Colonic mucosa (tissue), 4 donors: Measurements from ENCODE around the gene IYD. TPM values are rescaled to one million over a fixed set of nuclear protein-coding genes. Genes with fewer than 3 reads are reported as not detected.
"Not testable (repeated sequence)": the region's sequence is repeated elsewhere in the genome, so short reads cannot be mapped to it uniquely, and the experiment has no call there.

Experiments
- DNase-seq: peaks from one replicate; pipeline ENCODE4 v3.0.0-alpha.2; 2020
- H3K27ac ChIP-seq: fragments of 200-600 bp; one replicate; pipeline ENCODE4 v1.8.0; 2021
- H3K27me3 ChIP-seq: fragments of 200-600 bp; one replicate; pipeline ENCODE4 v1.8.0; 2021
- H3K36me3 ChIP-seq: fragments of 200-600 bp; one replicate; pipeline ENCODE4 v1.8.0; 2021
- H3K4me1 ChIP-seq: fragments of 200-600 bp; one replicate; pipeline ENCODE4 v1.8.0; 2021; ENCODE audit warnings: mild to moderate bottlenecking
- H3K4me3 ChIP-seq: fragments of 200-600 bp; one replicate; pipeline ENCODE4 v1.8.0; 2021
- H3K9ac ChIP-seq, 2 donors: one replicate each; pipeline ENCODE4 v1.7.0; 2013; ENCODE audit warnings: control low read depth in 2 of 2, low read depth in 2 of 2, low read length in 2 of 2
- H3K9me3 ChIP-seq: fragments of 200-600 bp; one replicate; pipeline ENCODE4 v1.8.0; 2021
- intact Hi-C: fragments of 100-400 bp; cut with DNase I; formaldehyde crosslinking; loops from one replicate; pipeline ENCODE4 v1.14.1; 2022
- total RNA-seq, 2 donors: library from RNA; stranded (reverse); fragmentation: NEBNext Ultra II Directional in 1 of 2; extraction: Animal tissue kit (Norgen Biotek cat#: 25700) in 1 of 2; gene quantifications; one replicate each; pipeline ENCODE4 v1.2.1, GENCODE V29; 2021
- TF ChIP-seq, protein P1 (sequence below): fragments of 200-600 bp; IDR thresholded peaks from one replicate; pipeline ENCODE4 v1.8.0; 2022; ENCODE audit warnings: antibody characterized with exemption, mild to moderate bottlenecking
- donor health status: healthy.
- donor health status: DM: no; HTN: no; CAD: no.
- donor health status: DM: no; HTN: no; CAD: no.

IYD gene
- total RNA-seq, 2 donors from 2014 or later = 8.7 to 10.4 TPM

DNA sequence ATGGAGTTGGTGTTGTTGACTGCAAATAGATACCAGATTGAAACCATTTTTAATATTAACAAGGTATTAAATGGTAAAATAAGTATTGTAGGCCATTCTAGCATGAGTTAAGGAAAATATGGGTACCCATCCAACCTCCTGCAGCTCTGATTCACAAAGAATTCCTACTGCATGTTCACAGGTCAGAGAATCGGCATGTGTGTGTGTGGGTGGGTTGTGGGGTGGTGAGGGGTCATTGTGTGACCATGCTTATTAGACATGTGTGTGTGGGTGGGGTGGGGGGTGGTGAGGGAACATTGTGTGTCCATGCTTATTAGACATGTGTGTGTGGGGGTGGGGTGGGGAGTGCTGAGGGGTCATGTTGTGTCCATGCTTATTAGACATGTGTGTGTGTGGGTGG lies 3.2 kb downstream of the IYD start:
- Histone ChIP-seq H3K27ac (no peak overlapping the region), H3K9ac (no peak overlapping the region)

DNA sequence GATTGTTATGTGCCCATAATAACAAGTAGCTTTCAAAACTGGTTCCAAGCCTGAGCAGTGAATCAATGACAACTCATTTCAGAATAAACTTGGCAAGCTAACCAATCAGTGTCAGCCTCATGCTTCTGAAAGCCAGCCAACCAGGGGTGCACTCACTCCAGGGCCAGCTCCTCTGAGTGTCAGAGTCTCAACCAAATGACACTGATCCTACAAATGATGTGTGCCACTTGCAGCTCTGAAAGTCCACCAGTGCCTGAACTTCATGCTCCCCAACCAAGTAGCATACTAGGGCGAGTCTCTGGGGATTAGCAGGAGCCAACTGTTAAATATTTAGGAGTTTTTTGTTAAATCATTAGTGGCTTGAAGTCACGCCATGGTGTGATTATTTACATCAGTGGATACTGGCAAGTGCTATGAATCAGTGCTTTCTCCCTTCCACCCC lies 4.5 kb downstream of the IYD start:
- intact Hi-C loops = no loop called here
- no peaks in the 10 kb centered on the region for H3K9me3 ChIP-seq
- DNase-seq = no peak
- TF ChIP-seq, protein P1, sequence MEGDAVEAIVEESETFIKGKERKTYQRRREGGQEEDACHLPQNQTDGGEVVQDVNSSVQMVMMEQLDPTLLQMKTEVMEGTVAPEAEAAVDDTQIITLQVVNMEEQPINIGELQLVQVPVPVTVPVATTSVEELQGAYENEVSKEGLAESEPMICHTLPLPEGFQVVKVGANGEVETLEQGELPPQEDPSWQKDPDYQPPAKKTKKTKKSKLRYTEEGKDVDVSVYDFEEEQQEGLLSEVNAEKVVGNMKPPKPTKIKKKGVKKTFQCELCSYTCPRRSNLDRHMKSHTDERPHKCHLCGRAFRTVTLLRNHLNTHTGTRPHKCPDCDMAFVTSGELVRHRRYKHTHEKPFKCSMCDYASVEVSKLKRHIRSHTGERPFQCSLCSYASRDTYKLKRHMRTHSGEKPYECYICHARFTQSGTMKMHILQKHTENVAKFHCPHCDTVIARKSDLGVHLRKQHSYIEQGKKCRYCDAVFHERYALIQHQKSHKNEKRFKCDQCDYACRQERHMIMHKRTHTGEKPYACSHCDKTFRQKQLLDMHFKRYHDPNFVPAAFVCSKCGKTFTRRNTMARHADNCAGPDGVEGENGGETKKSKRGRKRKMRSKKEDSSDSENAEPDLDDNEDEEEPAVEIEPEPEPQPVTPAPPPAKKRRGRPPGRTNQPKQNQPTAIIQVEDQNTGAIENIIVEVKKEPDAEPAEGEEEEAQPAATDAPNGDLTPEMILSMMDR = no peak
- H3K4me1 ChIP-seq = no peaks in the 10 kb centered on the region
- no peak overlapping the region for H3K4me3 ChIP-seq
- H3K27me3 ChIP-seq = no peaks in the 10 kb centered on the region
- H3K36me3 ChIP-seq = no peaks in the 10 kb centered on the region
- H3K9ac ChIP-seq = no peak overlapping the region
- H3K27ac ChIP-seq = no peak overlapping the region

More for the DNA sequence above, 3.2 kb downstream of the IYD start:
- no peak overlapping the region for H3K4me3 ChIP-seq
- no peaks in the 10 kb centered on the region for H3K9me3 ChIP-seq
- DNase-seq = no peak
- H3K27me3 ChIP-seq = no peaks in the 10 kb centered on the region
- H3K4me1 ChIP-seq = no peaks in the 10 kb centered on the region
- TF ChIP-seq, protein P1 = no peak
- intact Hi-C loops = no loop called here
- no peaks in the 10 kb centered on the region for H3K36me3 ChIP-seq

DNA sequence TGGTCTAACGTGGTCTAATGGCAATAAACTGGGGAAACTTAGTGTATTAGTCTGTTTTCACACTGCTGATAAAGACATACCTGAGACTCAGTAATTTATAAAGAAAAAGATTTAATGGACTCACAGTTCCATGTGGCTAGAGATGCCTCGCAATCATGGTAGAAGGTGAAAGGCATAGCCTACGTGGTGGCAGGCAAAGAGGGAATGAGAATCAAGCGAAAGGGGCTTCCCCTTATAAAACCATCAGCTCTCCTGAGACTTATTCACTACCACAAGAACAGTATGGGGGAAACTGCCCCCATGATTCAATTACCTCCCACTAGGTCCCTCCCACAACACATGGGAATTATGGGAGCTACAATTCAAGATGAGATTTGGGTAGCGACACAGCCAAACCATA lies 5.5 kb downstream of the IYD start:
- H3K27ac ChIP-seq, H3K36me3 ChIP-seq, H3K4me1 ChIP-seq, DNase-seq, H3K4me3 ChIP-seq, intact Hi-C loops, H3K9me3 ChIP-seq, H3K9ac ChIP-seq, H3K27me3 ChIP-seq: not testable (repeated sequence)

DNA sequence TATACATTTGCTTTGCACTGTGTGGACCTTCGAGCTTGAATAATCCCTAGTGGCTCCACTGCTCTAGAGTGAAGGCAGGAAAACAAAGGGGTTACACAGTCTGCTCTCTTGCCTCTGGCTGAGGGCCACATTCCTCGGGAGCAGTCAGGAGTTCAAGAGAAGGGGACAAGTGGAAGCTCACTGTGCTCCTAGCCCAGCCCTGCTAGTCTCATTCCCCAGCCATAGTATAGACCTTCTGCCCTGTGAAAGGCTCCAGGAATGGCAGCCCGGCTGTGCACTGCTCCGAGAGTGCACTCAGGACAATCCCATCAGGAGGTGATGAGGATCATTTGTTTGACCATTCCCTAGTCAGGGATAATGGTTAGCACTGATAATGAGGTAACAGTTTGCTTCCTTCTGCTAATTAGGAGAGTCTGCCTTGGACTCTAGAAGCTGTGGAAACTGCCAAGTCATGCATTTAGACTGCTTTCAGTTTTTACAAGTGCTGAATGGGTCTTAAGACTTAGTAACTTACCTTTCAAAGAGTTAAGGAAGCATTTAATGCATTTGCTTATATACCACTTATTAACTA lies 8.5 kb downstream of the IYD start:
- no peak overlapping the region for H3K27ac ChIP-seq
- H3K4me1 ChIP-seq = no peaks in the 10 kb centered on the region
- H3K9ac ChIP-seq = no peak overlapping the region
- H3K36me3 ChIP-seq = no peaks in the 10 kb centered on the region
- no peaks in the 10 kb centered on the region for H3K9me3 ChIP-seq
- H3K4me3 ChIP-seq = no peak overlapping the region
- TF ChIP-seq, protein P1 = no peak
- intact Hi-C loops = no loop called here
- no peaks in the 10 kb centered on the region for H3K27me3 ChIP-seq
- no peak for DNase-seq

DNA sequence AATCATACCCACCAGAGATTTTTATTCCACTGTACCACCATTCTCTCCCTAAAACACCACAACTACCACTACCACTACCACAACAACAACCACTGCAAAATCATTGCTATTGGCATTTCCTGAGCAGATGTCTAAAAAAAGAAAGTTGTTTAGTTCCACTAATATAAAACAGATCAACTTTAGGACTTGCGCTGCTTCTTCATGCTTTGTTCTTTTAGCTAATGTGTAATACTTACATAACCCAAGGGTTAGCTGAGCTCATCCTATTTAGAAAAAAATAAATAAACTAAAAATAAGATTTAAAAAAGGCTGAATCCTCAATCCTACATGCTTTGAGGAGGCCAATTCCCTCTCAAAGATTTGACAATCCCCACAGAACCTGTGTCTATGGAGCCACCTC lies 11.4 kb downstream of the IYD start:
- Histone ChIP-seq H3K27ac (no peak overlapping the region), H3K9me3 (no peaks in the 10 kb centered on the region), H3K27me3 (no peaks in the 10 kb centered on the region), H3K9ac (no peak overlapping the region), H3K36me3 (no peaks in the 10 kb centered on the region), H3K4me3 (no peak overlapping the region), H3K4me1 (no peaks in the 10 kb centered on the region)
- no peak for DNase-seq
- TF ChIP-seq, protein P1 = no peak
- intact Hi-C loops = no loop called here

DNA sequence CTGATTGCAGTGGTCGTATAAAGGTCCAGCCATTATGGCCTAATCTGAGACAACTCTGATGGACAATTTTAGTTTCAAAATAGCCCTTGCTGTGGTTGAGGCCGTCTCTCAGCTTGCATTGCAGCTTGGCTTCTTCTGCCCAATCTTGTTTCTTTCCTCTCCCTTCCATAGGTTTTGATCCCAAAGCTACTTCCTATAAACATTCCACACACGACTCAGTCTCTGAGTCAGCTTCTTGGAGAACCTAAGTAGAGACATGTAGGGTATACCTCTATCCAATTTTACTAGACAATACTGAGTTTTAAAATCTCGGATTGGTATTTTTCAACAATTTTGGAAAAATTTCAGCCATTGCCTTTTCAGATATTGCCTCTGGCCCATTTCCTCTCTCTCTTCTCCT lies 13.4 kb downstream of the IYD start:
- no peaks in the 10 kb centered on the region for H3K27me3 ChIP-seq
- H3K9ac ChIP-seq = no peak overlapping the region
- intact Hi-C loops = no loop called here
- DNase-seq = no peak
- H3K36me3 ChIP-seq = no peaks in the 10 kb centered on the region
- H3K4me3 ChIP-seq = no peak overlapping the region
- no peak overlapping the region for H3K27ac ChIP-seq
- no peaks in the 10 kb centered on the region for H3K9me3 ChIP-seq
- no peaks in the 10 kb centered on the region for H3K4me1 ChIP-seq
- TF ChIP-seq, protein P1 = no peak
